Neural progenitor cell (in vitro differentiated cells): ENCODE measurements around the gene ATXN3.

Experiments
- EZH2 ChIP-seq: fragments of 200-600 bp; sonication (generic); IDR thresholded peaks from 2 replicates; pipeline ENCODE4 v1.6.1; 2017; ENCODE audit warnings: antibody characterized with exemption, mild to moderate bottlenecking, moderate library complexity
- TF ChIP-seq, protein P1 (sequence below): fragments of 200-600 bp; sonication (generic); IDR thresholded peaks from 2 replicates; pipeline ENCODE4 v1.5.1; 2017; ENCODE audit warnings: antibody characterized with exemption, mild to moderate bottlenecking

- TF ChIP-seq, protein P1, sequence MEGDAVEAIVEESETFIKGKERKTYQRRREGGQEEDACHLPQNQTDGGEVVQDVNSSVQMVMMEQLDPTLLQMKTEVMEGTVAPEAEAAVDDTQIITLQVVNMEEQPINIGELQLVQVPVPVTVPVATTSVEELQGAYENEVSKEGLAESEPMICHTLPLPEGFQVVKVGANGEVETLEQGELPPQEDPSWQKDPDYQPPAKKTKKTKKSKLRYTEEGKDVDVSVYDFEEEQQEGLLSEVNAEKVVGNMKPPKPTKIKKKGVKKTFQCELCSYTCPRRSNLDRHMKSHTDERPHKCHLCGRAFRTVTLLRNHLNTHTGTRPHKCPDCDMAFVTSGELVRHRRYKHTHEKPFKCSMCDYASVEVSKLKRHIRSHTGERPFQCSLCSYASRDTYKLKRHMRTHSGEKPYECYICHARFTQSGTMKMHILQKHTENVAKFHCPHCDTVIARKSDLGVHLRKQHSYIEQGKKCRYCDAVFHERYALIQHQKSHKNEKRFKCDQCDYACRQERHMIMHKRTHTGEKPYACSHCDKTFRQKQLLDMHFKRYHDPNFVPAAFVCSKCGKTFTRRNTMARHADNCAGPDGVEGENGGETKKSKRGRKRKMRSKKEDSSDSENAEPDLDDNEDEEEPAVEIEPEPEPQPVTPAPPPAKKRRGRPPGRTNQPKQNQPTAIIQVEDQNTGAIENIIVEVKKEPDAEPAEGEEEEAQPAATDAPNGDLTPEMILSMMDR = no peak
- TF ChIP-seq EZH2 = no peak
Measured at GRCh38 chr14:92041203-92041602, 65.2 kb downstream of the ATXN3 start.
